ENCODE measurements around the gene SLC30A4. TPM values are rescaled to one million over a fixed set of nuclear protein-coding genes. Genes with fewer than 3 reads are reported as not detected.

Gene SLC30A4
- total RNA-seq, 3 donors from 2014 or later = 10.4 to 17.2 (median 16.6) TPM

GRCh38 chr15:45448066-45448915 is 74.3 kb downstream of the SLC30A4 start:
- peak; percentile 73 to 79 (median 76) for DNase-seq
- H3K4me3 ChIP-seq = no peak overlapping the region
- peak; percentile 38 for ATAC-seq
- no peak for TF ChIP-seq CTCF (IDR thresholded peaks at IDR 0.05)
- H3K4me1 ChIP-seq (ENCODE audit: low read depth) = peaks cover 40% of the 10 kb centered on the region
- H3K36me3 ChIP-seq (ENCODE audit: low read depth) = no peaks in the 10 kb centered on the region
- intact Hi-C loops (cut with DNase I, micrococcal nuclease) = no loop called here
- no peaks in the 10 kb centered on the region for H3K9me3 ChIP-seq

GRCh38 chr15:45443645-45444044 is 78.9 kb downstream of the SLC30A4 start:
- no peak for DNase-seq

GRCh38 chr15:45442507-45443135 is 79.9 kb downstream of the SLC30A4 start:
- TF ChIP-seq CTCF (IDR thresholded peaks at IDR 0.05) = no peak
- no peak for ATAC-seq
- Histone ChIP-seq H3K9me3 (no peaks in the 10 kb centered on the region), H3K4me1 (ENCODE audit: low read depth) (peaks cover 32% of the 10 kb centered on the region), H3K36me3 (ENCODE audit: low read depth) (no peaks in the 10 kb centered on the region), H3K4me3 (no peak overlapping the region)
- intact Hi-C loops (cut with DNase I, micrococcal nuclease) = no loop called here
- no peak for DNase-seq

More at GRCh38 chr15:45443645-45444044, 78.9 kb downstream of the SLC30A4 start:
- intact Hi-C loops (cut with DNase I, micrococcal nuclease) = no loop called here
- TF ChIP-seq CTCF (IDR thresholded peaks at IDR 0.05) = no peak
- H3K4me3 ChIP-seq = no peak overlapping the region
- H3K36me3 ChIP-seq (ENCODE audit: low read depth) = no peaks in the 10 kb centered on the region
- no peak for ATAC-seq
- no peaks in the 10 kb centered on the region for H3K9me3 ChIP-seq
- peaks cover 38% of the 10 kb centered on the region for H3K4me1 ChIP-seq (ENCODE audit: low read depth)

- no peak for TF ChIP-seq CTCF (IDR thresholded peaks at IDR 0.05)
- intact Hi-C loops (cut with DNase I, micrococcal nuclease) = no loop called here
- peak; percentile 11 for ATAC-seq
- H3K9me3 ChIP-seq = no peaks in the 10 kb centered on the region
- peaks cover 30% of the 10 kb centered on the region for H3K4me1 ChIP-seq (ENCODE audit: low read depth)
- no peaks in the 10 kb centered on the region for H3K36me3 ChIP-seq (ENCODE audit: low read depth)
- H3K4me3 ChIP-seq = no peak overlapping the region
- DNase-seq = peak in 2 of 3 donors; percentile 69 to 87
Measured at GRCh38 chr15:45441686-45442085, 80.9 kb downstream of the SLC30A4 start.

- intact Hi-C loops (cut with DNase I, micrococcal nuclease) = no loop called here
- TF ChIP-seq CTCF (IDR thresholded peaks at IDR 0.05) = no peak
- no peaks in the 10 kb centered on the region for H3K36me3 ChIP-seq (ENCODE audit: low read depth)
- peaks cover 31% of the 10 kb centered on the region for H3K4me1 ChIP-seq (ENCODE audit: low read depth)
- ATAC-seq (no peak), DNase-seq (no peak)
- H3K9me3 ChIP-seq = no peaks in the 10 kb centered on the region
- no peak overlapping the region for H3K4me3 ChIP-seq
Measured at GRCh38 chr15:45441036-45441435, 81.5 kb downstream of the SLC30A4 start.

Data from mucosa of descending colon (tissue), 3 donors.